Activated T-cell treated with anti-CD3 and anti-CD28 coated beads for 1 hour (primary cell): ENCODE measurements around the gene EMP1.

Source experiments
- DNase-seq: peaks from one replicate; pipeline ENCODE4 v3.0.0-alpha.2; 2020; ENCODE audit warnings: low read depth

EMP1 gene, protein sequence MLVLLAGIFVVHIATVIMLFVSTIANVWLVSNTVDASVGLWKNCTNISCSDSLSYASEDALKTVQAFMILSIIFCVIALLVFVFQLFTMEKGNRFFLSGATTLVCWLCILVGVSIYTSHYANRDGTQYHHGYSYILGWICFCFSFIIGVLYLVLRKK

DNA sequence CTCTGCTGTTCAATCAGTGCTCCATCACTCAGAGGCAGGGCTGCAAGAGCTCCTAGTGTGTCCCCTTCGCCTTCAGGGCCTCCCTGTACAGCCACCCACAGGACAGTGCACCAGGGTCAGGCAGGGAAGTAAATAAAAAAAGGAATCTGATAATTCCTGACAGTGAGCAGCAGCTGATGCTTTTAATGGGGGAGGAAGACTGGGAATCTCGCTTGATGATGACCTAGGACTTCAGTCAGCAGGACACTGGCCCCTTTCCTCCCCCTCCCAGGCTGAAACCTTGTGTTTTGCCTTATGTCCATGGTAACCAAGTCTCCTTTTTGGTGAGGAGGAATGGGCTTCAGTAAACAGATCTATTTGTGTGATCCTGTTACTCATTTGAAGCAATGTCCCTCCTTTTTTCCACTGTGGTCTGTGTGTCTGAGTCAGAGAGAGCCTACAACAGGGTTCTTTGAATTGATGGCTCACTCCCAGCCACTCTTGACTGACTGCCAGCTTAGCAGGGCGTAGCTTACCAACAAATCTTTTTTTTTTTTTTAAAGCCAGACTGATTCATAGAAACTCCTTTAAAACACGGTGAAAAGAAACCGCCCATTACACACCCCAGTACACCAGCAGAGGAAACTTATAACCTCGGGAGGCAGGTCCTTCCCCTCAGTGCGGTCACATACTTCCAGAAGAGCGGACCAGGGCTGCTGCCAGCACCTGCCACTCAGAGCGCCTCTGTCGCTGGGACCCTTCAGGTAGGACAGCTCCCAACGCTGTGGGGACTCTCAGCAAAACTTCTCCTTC is at the start of gene EMP1:
EMP1 (plus strand) TSS at position 597 of the 792 bp plus-strand sequence. CDS start 14,785 bp downstream, outside the sequence.
- DNase-seq = peak; percentile 57

DNA sequence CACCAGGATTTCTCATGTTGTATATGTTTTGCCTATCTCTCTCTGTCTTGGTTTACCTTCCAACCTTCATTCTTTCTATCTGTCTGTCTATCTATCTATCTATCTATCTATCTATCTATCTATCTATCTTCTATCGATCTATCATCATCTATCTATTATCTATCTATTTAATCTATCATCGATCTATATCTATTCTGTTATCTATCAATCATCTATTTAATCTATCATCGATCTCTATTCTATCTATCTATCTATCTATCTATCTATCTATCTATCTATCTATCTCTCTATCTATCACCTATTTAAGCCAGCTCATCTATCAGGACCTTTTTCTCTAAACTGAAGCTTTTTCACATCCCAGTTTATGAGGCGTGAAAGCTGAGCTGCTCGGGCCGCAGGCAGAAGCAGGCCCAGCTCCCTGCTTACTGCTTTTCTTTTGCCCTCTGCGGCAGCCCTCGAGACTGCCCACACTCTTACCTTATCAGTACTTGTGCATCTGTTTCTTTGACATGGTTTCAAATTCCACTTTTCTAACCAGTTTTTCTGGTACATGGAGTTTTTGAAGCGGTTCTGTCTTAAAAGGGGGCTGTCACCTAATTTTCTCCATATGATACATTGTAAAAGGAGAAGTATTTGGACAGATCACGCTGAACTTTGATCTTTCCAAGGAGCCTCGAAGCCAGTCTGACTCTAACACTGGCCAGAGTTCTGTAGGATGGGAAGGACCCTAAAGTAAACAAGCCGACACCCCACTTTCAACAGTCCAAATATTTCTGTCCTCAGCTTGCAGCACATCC is 48.6 kb upstream of the EMP1 start:
- DNase-seq = no peak

DNA sequence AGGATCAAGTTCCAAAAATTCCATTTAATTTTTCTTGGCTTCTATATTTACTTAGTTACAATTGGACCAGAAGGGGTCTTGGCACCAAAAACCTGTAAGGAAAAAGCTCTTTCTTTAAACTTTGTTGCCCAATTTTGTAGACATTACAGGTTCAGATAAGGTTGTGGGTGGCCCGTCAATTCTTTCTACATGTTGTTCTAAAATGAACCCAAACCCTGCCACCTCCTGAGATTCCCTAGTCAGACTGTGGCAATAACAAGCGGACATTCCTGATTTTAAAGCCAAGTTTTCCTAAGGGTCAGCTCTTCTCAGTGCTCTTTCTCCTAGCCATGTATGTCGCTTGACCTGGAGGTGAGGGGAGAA is 48.1 kb upstream of the EMP1 start:
- DNase-seq = no peak

DNA sequence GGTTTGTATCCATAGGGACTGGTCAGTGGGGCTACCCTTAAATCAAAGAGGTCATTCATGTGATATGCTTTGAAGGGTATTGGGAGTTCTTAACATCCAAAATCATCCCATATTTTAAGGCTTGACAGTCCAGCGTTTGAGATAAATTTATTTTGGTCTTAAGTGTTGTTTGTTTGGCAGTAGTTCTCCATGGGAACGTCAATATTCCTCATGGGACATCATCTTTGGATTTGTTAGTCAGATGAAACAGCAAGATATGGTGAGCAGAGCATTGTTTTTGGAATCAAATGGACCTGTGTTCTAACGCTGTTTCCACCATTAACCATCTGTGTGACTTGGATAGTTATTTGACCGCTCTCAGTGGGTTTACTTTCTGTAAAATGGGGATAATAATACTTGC is 47.1 kb upstream of the EMP1 start:
- no peak for DNase-seq

DNA sequence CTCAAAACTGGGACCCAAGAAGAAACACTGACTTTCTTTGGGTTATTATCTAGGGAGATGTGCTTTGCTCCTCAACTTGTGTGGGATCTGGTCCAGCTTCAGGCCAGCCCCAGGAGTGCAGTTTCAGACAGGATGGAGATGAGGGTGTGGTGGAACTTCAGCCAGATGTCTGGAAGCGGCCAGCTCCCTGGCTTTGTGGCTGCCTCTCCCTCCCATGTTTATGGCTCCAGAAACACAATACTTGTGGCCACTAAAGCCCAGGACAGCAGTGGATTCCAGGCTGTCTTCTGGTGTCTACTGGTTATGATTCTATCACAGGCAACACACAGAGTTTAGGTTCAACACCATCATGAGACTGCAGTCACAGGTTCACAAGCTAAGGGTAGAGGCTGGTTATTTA is 44.2 kb upstream of the EMP1 start:
- no peak for DNase-seq

- DNase-seq = no peak
Observed at GRCh38 chr12:13152756-13153155, 43.8 kb upstream of the EMP1 start.

DNA sequence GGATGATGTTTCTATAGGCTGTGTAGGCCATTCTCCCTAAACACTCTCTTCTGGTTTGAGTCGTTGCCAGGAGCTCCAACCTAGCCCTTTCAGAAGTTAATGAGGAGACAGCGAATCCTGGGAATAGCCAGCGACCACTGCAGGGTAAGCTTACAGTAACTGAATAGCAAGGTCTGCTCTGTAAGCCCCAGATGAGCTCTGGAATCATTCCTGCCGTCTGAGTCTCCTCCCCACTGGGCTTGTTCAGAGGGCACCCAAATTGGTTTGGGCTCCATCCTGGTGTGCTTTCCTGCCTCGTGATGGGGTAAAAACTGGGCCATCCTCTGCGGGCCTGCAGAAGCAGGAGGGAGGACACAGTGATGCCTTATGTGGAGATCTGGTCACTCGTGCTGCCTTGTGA is 43.3 kb upstream of the EMP1 start:
- DNase-seq = no peak

- DNase-seq = no peak
Observed at GRCh38 chr12:13154027-13154538, 42.4 kb upstream of the EMP1 start.

- DNase-seq = no peak
Observed at GRCh38 chr12:13154831-13155230, 41.7 kb upstream of the EMP1 start.

DNA sequence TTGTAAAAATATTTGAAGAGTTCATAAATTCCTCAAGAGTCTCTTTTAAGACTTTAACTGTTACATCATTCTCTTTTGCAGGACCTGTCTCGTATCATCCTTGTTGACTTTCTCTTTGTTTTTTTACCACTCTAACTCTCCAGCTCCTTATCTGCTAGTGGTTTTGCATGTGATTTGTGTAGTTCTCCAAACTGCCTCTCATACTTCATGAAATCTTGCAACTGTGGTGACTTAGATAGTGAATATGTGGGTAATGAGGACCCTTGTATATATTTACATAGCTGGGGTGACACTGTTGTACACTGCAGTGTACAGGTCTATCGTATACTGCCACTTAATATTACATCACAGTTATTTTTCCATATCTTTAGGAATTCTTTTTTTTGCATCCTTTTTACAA is 40.2 kb upstream of the EMP1 start:
- no peak for DNase-seq

- no peak for DNase-seq
Observed at GRCh38 chr12:13161172-13161571, 35.4 kb upstream of the EMP1 start.

- DNase-seq = no peak
Observed at GRCh38 chr12:13162904-13163303, 33.6 kb upstream of the EMP1 start.

- DNase-seq = no peak
Observed at GRCh38 chr12:13163868-13164635, 32.5 kb upstream of the EMP1 start.

GRCh38 chr12:13164921-13165616 is 31.5 kb upstream of the EMP1 start:
- DNase-seq = no peak

DNA sequence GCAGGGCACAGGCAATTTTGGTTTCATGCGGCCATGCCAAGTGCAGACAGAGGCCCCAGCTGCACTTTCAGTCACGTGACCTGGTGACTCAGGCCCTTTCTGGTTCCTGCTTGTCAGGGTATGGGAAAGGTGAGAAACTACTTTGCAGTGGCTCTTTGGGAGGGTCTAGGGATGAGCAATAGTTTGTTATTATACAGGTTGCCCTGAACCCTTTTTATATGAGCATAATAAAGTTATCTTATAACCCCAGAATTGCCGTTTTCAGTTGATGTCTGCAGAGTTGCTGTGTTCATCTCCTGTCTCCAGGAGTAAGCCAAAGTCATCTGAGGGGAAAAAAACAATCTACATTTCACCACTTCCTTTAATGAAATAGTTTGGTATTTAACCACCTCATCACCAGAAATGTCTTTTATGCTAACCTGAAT is 30.9 kb upstream of the EMP1 start:
- peak; percentile 57 for DNase-seq

- no peak for DNase-seq
Observed at GRCh38 chr12:13167226-13167625, 29.3 kb upstream of the EMP1 start.

DNA sequence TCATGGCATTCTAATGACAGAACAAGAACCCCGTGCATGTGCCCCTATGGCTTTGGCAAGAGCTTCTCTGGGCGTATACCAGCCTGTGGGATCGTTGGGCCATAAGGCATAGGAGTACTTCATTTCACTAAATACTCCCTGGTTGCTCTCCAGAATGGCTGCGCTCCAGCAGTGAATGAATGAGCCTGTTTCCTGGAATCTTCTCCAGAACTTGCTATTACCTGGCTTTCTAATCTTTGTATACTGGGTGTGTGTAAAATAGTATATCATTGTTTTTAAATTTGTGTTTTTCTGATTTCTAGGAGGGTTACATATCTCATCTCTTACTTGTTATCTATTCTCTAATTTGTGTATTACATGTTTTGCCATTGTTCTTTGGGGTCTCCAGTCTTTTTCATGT is 28.6 kb upstream of the EMP1 start:
- no peak for DNase-seq

GRCh38 chr12:13169272-13169671 is 27.3 kb upstream of the EMP1 start:
- DNase-seq = no peak

DNA sequence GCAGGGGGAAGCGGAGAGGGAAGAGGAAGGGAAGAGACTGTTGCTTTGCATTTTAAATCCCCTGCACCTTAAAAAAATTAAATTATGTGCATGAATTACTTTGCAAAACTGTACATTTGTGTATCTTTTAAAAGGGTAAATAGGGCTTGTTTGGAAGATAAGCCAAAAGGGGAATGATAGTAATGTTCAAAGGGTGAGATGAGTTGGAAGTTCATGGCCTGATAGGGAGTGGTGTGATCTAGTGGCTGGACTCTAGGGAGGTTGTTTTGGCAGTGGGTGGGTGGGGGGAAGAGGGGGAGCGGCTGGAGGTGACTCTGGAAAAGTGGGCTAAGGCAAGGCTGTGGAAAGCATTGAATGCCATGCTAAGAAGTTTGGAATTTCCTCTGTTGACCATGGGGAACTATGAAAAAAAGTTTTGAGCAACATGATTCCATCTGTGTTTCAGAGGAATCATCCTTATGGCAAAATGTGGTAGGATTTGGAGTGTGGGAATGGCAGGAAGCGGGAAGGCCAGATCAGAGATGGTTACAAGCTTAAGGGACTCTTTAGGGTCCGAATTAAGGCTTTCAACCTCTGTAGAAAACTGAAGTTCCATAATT is 25.5 kb upstream of the EMP1 start:
- DNase-seq = no peak

DNA sequence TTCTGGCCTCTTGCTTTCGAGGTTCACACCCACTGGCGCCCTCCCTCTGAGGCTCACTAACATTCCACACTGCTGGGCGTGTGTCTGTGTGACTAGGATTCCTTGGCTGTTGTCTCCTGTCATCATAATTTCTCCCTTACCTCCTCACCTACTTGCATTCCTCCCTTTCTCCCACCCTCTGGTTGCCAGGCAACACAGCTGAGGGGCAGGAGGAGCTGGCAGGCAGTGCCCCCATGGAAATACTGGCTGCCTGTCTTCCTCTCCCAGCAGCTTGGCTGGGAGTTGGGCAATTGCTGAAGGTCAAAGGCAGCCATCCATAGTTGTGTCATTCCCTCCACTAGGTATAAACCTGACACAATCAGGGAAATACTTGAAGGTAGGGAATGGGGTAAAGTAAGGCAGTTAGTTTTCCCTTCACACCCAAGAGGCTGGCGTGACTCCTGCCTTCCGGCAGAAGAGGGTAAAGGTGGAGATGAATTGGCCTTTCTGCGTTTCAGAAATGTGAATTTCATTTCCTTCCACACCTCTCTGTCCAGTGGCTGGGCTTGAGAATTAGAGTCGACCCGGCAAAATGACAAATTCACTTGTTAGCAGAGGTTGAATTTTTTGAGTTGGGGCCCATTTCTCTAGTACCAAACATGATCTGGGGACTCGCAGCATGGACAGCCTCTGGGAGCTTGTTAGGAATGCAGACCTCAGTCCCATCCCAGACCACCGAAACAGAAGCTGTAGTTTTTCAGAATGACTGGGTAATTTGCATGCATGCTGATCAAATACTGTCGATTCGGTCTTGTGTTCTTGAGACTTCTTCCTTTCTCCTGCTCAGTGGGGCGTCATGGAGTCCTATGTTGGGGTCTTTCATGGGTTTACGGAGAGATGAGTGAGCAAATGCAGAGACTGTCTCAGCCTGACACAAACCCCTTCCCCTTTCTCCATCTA is 24.3 kb upstream of the EMP1 start:
- no peak for DNase-seq
